Activated naive CD8-positive, alpha-beta T cell treated with anti-CD3 and anti-CD28 coated beads, Interleukin-2, amount 50 U/mL, for 24 hours (primary cell): ENCODE results near the gene GALNT9.

ENCODE experiments used
- ATAC-seq: fragments of 150-1000 bp; cut with Tn5 transposase; one replicate; pipeline ENCODE4 v1.10.0; 2021
- DNase-seq: peaks from one replicate; pipeline ENCODE4 v3.0.0; 2021
- H3K27ac Mint-ChIP-seq: one replicate; pipeline ENCODE4 v1.8.0; 2021; ENCODE audit warnings: mild to moderate bottlenecking, mixed read lengths
- H3K27me3 Mint-ChIP-seq: one replicate; pipeline ENCODE4 v1.8.0; 2021; ENCODE audit warnings: mixed read lengths
- H3K36me3 Mint-ChIP-seq: one replicate; pipeline ENCODE4 v1.8.0; 2021; ENCODE audit warnings: low read depth, mixed read lengths
- H3K4me1 Mint-ChIP-seq: one replicate; pipeline ENCODE4 v1.8.0; 2021; ENCODE audit warnings: mixed read lengths
- H3K4me3 Mint-ChIP-seq: one replicate; pipeline ENCODE4 v1.8.0; 2021; ENCODE audit warnings: mild to moderate bottlenecking, moderate library complexity, mixed read lengths
- H3K9me3 Mint-ChIP-seq: one replicate; pipeline ENCODE4 v1.8.0; 2021; ENCODE audit warnings: mixed read lengths

GALNT9 gene

DNA sequence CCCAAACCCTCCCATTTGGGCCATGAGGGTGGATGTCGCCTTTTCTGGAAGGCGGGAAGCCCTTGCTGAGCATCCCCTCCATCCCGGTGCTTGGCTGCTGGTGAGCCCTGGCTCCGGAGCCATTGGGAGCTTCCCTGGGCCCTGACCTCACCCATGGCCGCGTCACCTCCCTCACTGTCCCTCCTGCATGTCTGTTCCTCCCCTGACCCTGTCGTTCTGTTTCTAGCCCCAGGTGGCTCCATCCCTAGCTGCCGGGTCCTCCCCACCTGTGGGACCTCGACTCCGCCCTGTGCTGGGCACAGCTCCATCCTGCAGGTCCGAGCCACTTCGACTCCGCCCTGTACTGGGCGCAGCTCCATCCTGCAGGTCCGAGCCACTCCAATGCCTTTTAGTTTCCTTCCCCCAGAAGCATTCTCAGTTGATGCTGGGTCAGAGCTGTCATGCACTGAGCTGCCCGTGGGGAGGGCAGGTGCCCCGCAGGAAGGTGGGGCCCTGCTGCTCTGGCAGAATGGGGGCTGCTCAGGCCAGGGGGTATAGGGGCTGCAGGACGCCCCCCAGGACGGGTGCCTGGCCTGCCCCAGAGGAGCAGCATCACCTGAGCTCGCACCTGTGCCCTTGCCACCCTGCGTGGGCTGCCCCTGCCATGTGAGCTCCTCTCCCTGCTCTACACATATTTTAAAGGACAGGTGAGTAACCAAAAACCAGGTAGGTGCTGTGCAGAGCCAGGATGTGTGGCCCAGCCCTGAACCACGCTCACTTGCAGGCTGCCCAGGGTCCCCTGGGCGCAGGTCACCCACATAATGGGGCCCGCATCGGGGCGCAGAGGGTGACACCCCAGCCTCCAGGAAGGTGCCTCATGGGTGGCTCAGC lies 166.1 kb downstream of the GALNT9 start:
- ATAC-seq (peak; percentile 15), DNase-seq (no peak)
- Mint-ChIP-seq H3K36me3 (no peaks in the 10 kb centered on the region), H3K27ac (no peak overlapping the region), H3K4me1 (peaks cover 9% of the 10 kb centered on the region), H3K9me3 (peaks cover 5% of the 10 kb centered on the region), H3K27me3 (no peaks in the 10 kb centered on the region), H3K4me3 (no peak overlapping the region)

DNA sequence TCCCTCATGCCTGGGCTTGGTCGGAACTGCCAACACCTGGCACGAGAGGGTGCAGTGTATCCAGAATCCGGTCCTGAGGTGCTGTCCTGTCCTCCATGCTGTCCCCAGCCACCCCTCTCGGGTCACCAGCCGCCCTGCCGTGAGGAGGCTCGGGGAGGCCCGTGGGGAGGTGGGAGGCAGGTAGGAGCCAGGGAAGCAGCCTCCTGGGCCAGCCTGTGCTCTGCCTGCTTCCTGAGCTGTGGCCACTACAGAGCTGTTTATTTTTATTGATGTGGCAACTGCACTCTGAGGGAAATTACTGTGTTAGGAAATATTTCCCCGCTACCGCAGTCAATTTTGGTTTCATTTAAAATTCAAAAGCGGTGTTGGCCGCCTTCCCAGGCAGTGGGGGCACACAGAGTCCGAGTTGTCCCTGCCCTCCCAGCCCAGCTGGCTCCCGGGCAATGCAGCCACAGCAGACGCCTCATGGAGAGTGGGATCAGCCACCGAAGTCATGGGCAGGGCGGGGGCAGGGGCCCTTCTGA lies 166.8 kb downstream of the GALNT9 start:
- H3K4me1 Mint-ChIP-seq = peaks cover 8% of the 10 kb centered on the region
- no peak overlapping the region for H3K27ac Mint-ChIP-seq
- H3K36me3 Mint-ChIP-seq = no peaks in the 10 kb centered on the region
- DNase-seq (no peak), ATAC-seq (no peak)
- H3K9me3 Mint-ChIP-seq = peaks cover 5% of the 10 kb centered on the region
- no peak overlapping the region for H3K4me3 Mint-ChIP-seq
- no peaks in the 10 kb centered on the region for H3K27me3 Mint-ChIP-seq

DNA sequence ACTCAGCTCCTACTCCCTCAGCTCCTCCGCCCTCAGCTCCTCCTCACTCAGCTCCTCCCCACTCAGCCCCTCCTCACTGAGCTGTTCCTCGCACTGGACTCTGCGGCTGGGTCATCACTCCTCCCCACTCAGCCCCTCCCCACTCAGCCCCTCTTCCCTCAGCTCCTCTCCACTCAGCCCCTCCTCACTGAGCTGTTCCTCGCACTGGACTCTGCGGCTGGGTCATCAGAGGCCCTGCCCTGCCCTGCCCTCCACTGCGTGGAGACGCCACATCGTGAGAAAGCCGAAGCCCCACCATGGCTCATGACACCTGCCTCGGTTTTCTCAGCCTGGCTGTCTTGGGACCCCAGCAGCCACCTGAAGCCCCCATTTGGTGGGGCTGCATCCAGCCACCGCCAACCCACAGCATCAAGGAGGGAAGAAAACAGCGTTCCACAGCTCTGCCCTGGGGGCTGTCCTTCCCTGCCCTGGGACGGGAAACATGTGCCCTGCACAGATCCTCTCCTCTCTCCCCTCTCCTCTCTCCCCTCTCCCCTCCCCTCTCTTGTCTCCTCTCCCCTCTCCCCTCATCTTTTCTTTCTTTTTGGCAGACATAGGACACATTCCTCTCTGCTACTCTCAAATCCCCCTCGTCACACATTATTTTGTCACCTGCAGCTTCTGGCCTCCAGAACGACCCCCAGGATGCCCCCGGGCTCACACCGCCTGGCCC lies 167.4 kb downstream of the GALNT9 start:
- no peaks in the 10 kb centered on the region for H3K27me3 Mint-ChIP-seq
- peaks cover 8% of the 10 kb centered on the region for H3K4me1 Mint-ChIP-seq
- H3K27ac Mint-ChIP-seq = no peak overlapping the region
- no peak for DNase-seq
- ATAC-seq = no peak
- peaks cover 3% of the 10 kb centered on the region for H3K9me3 Mint-ChIP-seq
- no peaks in the 10 kb centered on the region for H3K36me3 Mint-ChIP-seq
- H3K4me3 Mint-ChIP-seq = no peak overlapping the region

DNA sequence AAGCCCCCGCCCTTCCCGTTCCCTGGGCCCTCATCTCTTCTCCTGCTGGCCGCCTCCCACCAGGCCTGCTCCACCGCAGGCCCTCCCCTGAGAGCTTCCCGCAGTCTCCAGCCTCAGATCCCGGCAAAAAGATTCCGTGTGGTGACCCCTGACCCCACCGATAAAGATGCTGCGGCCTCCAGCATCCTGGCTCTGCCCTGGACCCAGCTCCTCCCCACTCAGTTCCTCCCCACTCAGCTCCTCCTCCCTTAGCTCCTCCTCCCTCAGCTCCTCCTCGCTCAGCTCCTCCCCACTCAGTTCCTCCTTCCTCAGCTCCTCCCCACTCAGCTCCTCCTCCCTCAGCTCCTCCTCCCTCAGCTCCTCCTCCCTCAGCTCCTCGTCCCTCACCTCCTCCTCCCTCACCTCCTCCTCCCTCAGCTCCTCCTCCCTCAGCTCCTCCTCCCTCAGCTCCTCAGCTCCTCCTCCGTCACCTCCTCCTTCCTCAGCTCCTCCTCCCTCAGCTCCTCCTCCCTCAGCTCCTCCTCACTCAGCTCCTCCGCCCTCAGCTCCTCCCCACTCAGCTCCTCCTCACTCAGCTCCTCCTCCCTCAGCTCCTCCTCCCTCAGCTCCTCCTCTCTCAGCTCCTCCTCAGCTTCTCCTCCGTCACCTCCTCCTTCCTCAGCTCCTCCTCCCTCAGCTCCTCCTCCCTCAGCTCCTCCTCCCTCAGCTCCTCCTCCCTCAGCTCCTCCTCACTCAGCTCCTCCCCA lies 168.2 kb downstream of the GALNT9 start:
- DNase-seq (no peak), ATAC-seq (no peak)
- H3K27me3 Mint-ChIP-seq = no peaks in the 10 kb centered on the region
- H3K27ac Mint-ChIP-seq = no peak overlapping the region
- H3K9me3 Mint-ChIP-seq = no peaks in the 10 kb centered on the region
- H3K4me3 Mint-ChIP-seq = no peak overlapping the region
- no peaks in the 10 kb centered on the region for H3K36me3 Mint-ChIP-seq
- H3K4me1 Mint-ChIP-seq = peaks cover 8% of the 10 kb centered on the region

DNA sequence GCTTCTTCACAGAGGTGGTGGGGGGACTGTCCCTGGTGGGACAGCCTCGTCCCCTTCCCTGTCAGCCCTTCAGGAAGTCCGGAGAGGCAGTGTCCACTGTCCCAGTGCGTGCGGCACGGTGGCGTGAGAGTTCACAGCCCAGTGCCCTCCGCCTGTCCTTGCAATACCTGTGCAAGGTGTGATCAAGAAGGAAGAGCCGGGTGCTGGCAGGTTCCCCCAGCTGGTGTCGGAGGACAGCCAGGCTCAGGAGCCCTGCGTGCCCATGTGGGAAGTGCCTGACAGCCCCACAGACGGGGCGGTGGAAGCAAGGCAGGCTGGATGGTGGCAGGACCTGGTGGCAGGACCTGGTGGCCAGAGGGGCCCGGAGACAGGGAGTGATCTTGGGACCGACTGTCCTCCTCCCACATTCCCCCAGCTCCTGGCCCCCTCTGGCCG lies 168.8 kb downstream of the GALNT9 start:
- Mint-ChIP-seq H3K36me3 (no peaks in the 10 kb centered on the region), H3K4me1 (peaks cover 8% of the 10 kb centered on the region), H3K27me3 (no peaks in the 10 kb centered on the region), H3K4me3 (no peak overlapping the region), H3K27ac (no peak overlapping the region), H3K9me3 (no peaks in the 10 kb centered on the region)
- no peak for DNase-seq
- ATAC-seq = no peak

DNA sequence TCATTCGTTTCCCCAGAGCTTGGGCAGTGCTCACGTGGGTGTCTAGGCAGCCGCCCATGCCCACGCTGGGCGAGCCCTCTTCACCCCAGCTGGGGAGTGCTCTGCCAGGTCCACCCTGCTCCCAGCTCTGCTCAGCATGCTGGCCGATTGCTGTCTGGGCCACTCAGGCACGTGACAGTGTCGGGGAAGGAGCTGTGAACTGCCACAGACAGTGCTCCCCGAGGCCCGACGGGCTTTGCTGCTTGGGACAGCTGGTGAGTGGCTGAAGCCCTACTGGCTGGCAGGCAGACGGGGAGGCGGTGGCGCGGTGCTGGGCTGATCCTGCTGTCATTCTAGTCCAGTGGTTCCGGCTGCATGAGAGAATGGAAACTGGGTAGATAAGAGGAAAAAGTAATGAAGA lies 169.4 kb downstream of the GALNT9 start:
- peaks cover 8% of the 10 kb centered on the region for H3K4me1 Mint-ChIP-seq

DNA sequence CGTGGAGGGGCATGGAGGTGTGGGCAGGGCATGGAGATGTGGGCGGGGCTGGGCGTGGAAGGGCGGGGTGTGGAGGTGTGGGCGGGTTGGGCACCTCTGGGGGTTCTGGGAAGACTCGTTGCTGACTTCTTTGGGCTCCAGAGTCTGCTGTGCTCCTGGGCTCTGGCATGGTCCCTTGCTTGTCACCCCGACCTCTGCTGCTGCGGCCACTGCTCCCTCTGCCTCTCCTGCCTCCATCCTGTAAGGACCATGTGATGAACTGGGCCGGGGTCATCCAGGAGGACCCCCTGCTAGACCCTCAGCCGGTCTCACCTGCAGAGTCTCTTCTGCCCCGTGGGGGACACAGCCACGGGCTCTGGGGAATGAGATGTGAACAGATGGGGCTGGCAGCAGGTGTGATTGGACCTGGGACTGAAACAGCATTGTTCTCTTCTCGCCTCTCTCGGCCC lies 169.8 kb downstream of the GALNT9 start:
- H3K4me3 Mint-ChIP-seq = no peak overlapping the region
- no peaks in the 10 kb centered on the region for H3K9me3 Mint-ChIP-seq
- H3K27me3 Mint-ChIP-seq = no peaks in the 10 kb centered on the region
- DNase-seq (no peak), ATAC-seq (no peak)
- peaks cover 8% of the 10 kb centered on the region for H3K4me1 Mint-ChIP-seq
- no peaks in the 10 kb centered on the region for H3K36me3 Mint-ChIP-seq
- H3K27ac Mint-ChIP-seq = no peak overlapping the region

More for the DNA sequence above, 169.4 kb downstream of the GALNT9 start:
- ATAC-seq (no peak), DNase-seq (no peak)
- Mint-ChIP-seq H3K27ac (no peak overlapping the region), H3K36me3 (no peaks in the 10 kb centered on the region), H3K4me3 (no peak overlapping the region), H3K9me3 (no peaks in the 10 kb centered on the region), H3K27me3 (no peaks in the 10 kb centered on the region)

DNA sequence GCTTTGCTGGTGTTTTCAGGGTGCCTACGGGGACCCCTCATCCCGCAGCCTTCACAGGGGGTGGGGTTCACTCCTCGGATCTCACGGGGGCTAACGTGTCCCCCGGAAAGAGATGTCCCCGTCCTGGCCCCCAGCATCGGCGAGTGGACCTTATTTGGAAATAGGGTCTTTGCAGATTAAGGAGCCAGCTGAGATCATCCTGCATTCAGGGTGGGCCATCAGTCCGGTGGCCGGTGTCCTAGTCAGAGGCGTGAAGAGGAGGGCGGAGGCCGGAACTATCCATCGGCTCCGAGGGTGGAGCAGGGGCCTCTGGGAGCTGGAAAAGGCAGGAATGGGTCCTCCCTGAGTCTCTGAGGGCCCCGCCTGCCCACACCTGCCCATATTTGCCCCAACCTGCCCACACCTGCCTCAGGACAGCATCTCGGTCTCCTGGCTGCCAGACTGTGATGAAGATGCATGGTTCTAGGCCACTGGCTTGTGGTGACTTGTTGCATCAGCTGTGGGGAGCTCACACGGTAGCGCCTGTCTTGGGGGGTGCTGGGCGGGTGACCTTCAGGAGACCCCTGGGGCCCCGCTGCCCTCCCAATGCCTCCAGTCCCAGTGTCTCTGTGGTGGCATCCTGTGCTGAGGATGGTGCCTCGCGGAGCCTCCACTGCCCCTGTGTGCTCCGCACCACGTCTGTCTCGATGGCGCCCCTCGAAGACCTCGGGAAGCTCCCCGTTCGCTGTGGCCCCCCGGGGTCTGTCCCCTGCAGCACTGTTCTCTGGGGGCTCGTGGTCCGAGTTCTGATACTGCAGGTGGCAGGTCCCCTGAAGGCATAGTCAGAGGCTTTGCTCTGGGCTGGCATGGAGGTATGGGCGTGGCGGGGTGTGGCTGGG lies 170.5 kb downstream of the GALNT9 start:
- Mint-ChIP-seq H3K27ac (no peak overlapping the region), H3K4me3 (no peak overlapping the region), H3K9me3 (no peaks in the 10 kb centered on the region), H3K27me3 (no peaks in the 10 kb centered on the region), H3K36me3 (no peaks in the 10 kb centered on the region), H3K4me1 (peaks cover 3% of the 10 kb centered on the region)
- DNase-seq (no peak), ATAC-seq (no peak)

DNA sequence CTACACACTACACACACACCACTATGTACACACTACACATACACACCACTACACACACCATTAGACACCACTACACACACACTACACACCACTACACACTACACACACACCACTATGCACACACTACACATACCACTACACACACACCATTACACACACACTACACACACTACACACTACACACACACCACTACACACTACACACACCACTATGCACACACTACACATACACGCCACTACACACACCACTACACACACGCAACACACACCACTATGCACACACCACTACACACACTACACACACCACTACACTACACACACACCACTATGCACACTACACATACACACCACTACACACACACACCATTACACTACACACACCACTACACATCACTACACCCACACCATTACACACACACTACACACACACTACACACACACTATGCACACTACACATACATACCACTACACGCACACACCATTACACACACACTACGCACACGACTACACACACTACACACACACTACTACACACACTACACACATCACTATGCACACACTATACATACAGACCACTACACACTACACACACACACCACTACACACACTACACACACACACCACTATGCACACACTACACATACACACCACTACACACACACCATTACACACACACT lies 171.5 kb downstream of the GALNT9 start:
- DNase-seq = no peak
- Mint-ChIP-seq H3K27me3 (no peaks in the 10 kb centered on the region), H3K4me3 (no peak overlapping the region), H3K27ac (no peak overlapping the region), H3K36me3 (no peaks in the 10 kb centered on the region), H3K9me3 (no peaks in the 10 kb centered on the region), H3K4me1 (no peaks in the 10 kb centered on the region)
- ATAC-seq = no peak

DNA sequence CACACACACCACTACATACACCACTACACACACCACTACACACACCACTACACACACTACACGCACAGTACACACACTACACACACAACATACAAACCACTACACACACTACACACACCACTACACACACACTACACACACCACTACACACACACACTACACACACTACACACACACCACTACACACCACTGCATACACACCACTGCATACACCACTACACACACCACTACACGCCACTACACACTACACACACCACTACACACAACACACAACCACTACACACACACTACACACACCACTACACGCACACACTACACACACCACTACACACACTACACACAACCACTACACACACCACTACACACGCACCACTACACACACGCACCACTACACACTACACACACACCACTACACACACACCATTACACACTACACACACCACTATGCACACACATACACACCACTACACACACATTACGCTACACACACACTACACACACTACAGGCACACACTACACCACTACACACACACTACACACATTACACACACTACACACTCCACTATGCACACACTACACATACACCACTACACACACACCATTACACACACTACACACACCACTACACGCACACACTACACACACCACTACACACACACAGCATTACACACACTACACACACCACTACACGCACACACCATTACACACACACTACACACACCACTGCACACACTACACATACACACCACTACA lies 172.6 kb downstream of the GALNT9 start:
- Mint-ChIP-seq H3K4me1 (no peaks in the 10 kb centered on the region), H3K27ac (no peak overlapping the region), H3K9me3 (no peaks in the 10 kb centered on the region), H3K27me3 (no peaks in the 10 kb centered on the region), H3K4me3 (no peak overlapping the region), H3K36me3 (no peaks in the 10 kb centered on the region)
- DNase-seq = no peak
- no peak for ATAC-seq

DNA sequence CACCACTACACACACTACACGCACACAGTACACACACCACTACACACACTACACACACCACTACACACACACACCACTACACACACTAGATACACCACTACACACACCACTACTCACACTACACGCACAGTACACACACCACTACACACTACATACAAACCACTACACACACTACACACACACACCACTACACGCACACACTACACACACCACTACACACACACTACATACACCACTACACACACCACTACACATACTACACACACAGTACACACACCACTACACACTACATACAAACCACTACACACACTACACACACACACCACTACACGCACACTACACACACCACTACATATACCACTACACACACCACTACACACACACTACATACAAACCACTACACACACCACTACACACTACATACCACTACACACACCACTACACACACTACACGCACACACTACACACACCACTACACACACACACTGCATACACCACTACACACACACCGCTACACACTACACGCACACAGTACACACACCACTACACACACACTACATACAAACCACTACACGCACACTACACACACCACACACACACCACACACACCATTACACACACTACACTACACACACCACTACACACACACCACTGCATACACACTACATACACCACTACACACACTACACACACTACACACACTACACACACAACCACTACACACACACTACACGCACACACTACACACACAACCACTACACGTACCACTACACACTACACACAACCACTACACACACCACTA lies 173.4 kb downstream of the GALNT9 start:
- Mint-ChIP-seq H3K27ac (no peak overlapping the region), H3K9me3 (no peaks in the 10 kb centered on the region), H3K36me3 (no peaks in the 10 kb centered on the region), H3K27me3 (no peaks in the 10 kb centered on the region), H3K4me3 (no peak overlapping the region), H3K4me1 (no peaks in the 10 kb centered on the region)
- ATAC-seq = no peak
- DNase-seq = no peak
